Myocyte (in vitro differentiated cells): ENCODE results near the gene MCF2L. TPM values are rescaled to one million over a fixed set of nuclear protein-coding genes. Genes with fewer than 3 reads are reported as not detected.
"Not testable (repeated sequence)": the region's sequence is repeated elsewhere in the genome, so short reads cannot be mapped to it uniquely, and the experiment has no call there.

ENCODE experiments used
- DNase-seq: peaks from one replicate; pipeline ENCODE4 v3.0.0-alpha.2; 2012; ENCODE audit warnings: low read depth
- total RNA-seq: library from RNA; depleted of rRNA; stranded (reverse); fragments of >200 nt; gene quantifications from 2 replicates; pipeline ENCODE4 v1.2.3, GENCODE V29; 2014

MCF2L gene
- total RNA-seq, 1 donor from 2014 or later, result 34.4 TPM

DNA sequence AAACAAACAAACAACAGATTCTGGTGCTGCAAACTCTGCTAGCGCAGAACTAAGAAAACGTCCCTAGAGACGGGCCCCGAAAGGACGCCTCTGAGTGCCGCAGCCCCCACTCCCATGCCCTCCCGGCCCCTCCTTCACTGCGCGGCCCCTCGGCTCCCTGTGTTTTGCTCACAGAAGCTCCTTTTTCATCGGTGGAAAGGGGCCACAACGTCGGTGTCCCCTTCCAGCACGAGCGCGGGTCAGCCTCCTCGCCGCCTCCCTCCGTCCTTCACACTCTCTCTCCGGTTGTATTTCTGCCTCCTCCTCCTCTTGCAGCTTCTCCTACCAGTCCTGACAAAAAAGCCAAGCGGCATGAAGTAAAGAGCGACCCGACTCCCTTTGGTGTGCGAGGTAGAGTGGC is 121.8 kb downstream of the MCF2L start:
- no peak for DNase-seq

- DNase-seq, result no peak
Observed at GRCh38 chr13:113091211-113091771, 122.3 kb downstream of the MCF2L start.

DNA sequence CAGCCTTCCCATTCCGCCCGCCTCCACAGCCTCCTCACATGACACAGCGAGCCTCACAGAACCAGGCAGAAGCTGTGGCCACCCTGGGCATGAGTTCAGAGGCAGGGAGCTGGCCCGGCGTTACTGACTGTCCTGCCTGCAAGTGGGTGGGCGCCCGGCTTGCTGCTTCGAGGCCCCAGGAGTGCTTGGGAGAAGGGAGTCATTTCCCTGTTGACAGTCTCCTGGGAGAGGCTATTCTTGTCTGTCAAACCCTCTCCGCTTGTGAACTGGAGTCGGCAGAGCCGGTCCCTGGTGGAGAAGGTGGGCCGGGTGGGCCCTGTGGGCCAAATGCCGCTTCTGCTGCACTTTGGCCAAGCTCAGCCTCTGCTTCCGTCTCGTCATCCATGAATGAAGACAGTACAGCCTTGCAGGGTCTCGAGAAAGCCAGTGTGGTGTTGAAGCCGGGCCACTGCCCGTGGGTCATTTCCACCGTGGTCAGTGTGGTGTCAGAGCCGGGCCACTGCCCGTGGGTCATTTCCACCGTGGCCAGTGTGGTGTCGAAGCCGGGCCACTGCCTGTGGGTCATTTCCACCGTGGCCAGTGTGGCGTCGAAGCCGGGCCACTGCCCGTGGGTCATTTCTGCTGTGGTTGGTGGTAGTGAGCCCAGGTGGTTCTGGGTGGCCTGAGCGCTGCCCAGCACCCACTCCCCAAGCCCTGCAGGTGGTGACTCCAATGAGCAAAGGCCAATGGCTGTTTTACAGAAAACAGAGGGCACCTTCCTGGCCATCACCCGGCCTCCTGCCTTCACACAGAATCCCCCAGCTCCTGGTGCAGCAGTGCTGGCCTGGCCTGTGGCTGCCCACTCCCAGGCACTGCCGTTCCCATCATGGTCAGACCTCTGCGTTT is 123.1 kb downstream of the MCF2L start:
- DNase-seq, result no peak

DNA sequence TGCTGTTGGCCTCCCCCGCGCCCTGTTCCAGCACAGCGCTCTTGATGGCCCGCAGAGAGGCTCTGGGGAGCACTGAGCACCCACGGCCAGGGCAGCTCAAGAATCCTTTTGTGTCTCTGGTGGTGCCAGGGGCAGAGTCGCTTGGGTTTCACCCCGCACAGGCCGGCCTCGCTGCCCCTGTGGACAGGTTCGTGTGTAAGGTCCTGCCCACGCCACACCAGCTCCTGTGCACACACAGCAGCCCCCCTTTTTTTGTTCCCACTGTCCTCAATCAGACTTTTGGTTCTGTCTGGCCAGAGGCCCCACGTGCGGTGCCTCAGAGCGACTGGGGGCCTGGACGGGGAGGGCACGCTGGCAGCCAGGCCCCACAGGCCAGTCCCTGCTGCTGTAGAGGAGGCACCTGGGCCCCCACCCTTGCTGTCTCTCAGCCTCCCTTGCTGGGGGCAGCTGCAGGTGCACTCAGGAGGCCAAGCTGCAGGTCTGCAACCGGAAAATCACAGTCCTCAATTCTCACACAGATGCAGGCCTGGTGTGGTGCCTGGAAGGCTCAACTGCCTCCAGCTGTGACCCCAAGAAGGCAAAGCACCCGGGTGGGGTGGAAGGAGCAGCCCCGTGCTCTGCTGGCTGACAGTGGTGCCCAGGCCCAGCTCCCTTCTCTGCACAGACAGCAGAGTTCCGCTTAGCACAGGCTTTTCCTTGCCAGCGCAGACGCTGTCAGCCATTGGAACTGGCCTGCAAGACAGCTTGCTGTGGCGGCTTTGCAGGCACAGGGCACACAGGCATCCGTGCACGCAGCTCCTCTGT is 124.0 kb downstream of the MCF2L start:
- no peak for DNase-seq

DNA sequence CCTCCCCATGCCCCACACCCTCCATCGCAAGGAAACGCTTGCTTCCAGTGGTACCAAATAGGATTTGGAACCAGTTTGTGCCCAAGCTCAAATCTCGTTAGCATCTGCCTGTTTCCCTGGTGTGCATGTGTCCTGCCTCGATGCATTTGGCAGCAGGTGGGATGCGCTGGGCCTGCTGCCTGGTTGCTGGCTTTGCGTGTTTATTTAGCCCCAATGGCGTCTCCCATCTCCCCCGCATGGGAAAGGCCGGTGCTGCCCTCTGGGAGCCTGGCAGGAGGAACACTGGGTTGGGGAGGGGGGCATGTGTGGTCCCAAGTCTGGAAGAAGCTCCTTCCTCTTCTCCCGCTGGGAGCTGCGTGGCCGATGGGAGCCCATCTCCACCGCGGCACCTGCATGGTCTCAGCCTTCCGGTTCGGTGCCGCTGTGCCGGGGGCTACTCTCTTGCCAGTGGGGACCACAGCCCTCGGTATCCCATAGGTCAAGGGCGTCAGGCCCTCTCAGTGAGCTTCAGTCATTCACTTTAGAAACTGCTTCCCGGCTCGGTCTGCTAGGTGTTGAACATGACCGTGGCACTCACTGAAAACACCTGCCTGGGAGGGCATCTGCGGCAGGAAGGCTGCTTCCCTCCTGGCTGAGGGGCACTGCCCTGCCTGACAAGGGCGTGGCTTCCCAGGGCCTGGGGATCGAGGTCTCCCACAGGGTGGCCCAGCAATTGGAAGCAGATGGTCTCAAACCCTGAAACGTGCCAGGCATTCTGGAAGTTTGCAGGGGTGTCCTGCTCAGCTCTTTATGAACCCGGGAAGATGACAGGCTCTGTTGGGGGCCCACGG is 124.8 kb downstream of the MCF2L start:
- DNase-seq, result no peak

DNA sequence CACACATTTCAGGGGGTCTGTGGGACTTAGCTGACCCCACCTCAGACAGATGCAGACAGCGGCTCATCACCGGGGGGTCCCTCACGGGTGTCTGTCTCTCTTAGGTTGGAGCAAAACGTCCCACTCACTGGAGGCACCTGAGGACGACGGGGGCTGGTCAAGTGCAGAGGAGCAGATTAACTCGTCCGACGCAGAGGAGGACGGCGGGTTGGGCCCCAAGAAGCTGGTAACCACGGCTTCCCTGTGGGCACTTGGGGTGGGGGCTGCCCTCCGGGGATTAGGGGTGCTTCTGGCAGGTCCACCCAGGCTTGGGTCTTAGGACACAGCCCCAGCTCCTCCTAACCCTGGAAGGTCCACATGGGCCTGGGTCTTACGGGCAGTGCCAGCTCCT is 125.4 kb downstream of the MCF2L start:
- DNase-seq, result no peak

DNA sequence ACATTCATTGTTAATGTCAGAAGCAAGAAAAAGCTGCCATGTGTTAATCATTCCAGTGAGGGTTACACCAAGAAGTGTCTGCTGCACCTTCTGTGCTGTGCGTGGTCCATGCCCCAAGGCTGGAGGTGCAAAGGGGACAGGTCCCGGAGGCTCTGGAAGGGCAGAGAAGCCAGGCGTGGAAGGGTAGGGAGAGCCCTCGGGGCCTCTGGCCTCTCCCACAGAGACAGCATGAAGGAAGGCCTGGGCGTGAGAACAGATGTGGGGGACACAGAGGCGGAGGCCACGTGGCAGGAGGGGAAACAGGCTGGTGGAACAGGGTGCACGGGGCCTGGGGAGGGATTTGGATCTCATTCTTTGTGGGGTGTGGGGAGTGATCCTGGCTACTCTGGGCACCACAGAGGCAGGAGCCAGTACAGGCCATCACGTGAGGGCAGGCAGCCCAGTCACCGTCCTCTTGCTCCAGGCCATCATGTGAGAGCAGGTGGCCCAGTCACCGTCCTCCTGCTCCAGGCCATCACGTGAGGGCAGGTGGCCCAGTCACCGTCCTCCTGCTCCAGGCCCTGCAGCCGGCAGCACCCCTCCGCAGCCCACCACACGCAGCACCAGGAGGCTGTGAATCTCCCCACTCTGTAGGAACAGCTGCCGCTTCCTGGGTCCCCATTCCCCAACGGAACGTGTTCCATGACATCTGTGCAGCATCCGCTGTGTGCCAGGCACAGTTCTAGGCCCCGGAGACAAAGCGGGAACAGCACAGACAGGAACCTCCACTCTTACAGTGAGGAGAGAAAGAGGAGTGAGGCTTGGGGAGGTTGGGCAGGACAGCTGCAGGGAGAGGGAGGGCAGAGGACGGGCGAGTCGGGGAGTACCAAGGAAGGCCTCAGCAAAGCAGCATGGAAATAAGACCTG is 126.4 kb downstream of the MCF2L start:
- DNase-seq, result no peak

DNA sequence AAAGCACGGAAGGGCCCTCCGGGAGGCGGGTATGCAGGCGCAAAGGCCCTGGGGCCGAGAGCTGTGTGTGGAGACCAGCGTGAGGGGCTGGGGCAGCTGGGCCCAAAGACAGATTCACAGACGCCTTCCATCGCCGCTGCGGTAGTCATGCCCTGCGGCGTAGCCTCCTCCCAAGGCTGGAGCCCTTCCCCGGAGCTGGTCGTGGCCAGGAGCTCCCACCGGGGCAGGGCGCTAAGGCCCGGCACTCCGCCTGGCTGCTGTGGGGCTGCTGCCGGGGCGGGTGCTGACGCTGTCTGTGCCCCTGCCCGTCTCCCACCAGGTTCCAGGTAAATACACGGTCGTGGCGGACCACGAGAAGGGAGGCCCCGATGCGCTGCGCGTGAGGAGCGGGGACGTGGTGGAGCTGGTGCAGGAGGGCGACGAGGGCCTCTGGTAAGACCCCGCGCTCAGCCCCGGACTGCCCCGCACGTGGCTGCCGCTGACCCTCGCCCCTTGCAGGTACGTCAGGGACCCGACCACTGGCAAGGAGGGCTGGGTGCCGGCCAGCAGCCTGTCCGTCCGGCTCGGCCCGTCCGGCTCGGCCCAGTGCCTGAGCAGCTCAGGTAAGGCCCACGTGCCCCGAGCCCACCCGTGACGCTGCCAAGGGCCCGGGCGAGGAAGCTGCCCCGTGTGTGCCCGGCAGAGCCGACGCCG is 127.2 kb downstream of the MCF2L start:
- DNase-seq, result no peak

- no peak for DNase-seq
Observed at GRCh38 chr13:113096745-113097305, 127.8 kb downstream of the MCF2L start.

DNA sequence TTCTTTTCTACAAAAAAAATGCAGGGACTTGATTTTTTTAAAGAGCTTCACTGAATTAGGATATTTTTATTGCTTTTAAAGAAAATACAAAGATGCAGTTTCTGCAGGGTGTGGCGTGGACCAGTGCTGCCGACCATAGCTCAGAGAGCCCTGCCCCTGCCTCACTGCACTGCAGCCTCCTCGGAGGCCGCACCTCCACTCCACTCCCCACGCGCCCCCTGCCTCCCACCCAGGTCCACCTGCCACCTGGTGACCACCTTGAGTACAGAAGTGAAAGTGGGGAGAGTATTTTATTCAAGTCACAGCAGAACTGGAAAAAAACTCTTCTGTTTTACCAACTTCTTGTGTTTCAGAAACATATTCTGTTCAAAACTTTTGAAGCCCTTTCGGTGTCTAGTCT is 128.6 kb downstream of the MCF2L start:
- no peak for DNase-seq

GRCh38 chr13:113098162-113098732 is 129.2 kb downstream of the MCF2L start:
- peak; percentile 77 for DNase-seq

DNA sequence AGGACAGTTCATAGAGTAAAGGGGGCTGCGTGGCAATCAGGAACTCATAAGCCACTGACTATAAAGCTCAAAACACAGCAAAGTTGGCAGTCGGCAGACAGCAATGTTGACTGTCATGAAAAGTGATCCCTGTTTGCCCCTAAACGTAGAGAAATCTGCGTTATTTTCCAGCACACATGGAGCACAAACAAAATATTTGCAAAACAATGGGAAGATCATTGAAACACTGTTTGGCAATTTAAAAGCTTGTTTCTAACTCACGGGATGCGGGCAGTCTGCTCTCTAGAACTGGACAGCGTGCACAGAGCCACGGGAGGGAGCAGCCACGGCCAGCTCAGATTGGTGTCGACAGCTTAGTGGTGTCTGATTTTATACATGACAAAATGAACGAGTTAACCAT is 130.1 kb downstream of the MCF2L start:
- DNase-seq, result no peak

DNA sequence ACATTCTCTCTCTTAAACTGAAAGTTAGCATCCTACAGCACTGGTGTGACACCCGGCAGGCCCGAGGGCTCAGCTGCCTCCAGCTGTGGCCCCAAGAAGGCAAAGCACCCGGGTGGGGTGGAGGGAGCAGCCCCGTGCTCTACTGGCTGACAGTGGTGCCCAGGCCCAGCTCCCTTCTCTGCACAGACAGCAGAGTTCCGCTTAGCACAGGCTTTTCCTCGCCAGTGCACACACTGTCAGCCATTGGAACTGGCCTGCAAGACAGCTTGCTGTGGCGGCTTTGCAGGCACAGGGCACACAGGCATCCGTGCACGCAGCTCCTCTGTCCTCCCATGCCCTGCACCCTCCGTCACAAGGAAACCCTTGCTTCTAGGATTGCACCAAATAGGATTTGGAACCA is 133.3 kb downstream of the MCF2L start:
- DNase-seq, result not testable (repeated sequence)

- DNase-seq, result no peak
Observed at GRCh38 chr13:113102727-113103126, 133.7 kb downstream of the MCF2L start.

GRCh38 chr13:113103646-113104045 is 134.6 kb downstream of the MCF2L start:
- no peak for DNase-seq

- no peak for DNase-seq
Observed at GRCh38 chr13:113105032-113105920, 136.3 kb downstream of the MCF2L start, which contains the start of gene F7. F7 (plus strand) TSS chr13:113105791; CDS start chr13:113105842, 51 bp downstream.

- DNase-seq, result no peak
Observed at GRCh38 chr13:113105921-113106452, 137.0 kb downstream of the MCF2L start.
